Measurements from ENCODE around the gene ATP10D. TPM values are rescaled to one million over a fixed set of nuclear protein-coding genes. Genes with fewer than 3 reads are reported as not detected.

ATP10D gene
- total and polyA plus RNA-seq, 9 of the 15 experiments (the other 6 are each of a cell fraction or from before 2014, with no cell fraction given) = 0.10 to 0.36 (median 0.19) TPM; not detected in 1

GRCh38 chr4:47590325-47590724 lies 105.2 kb downstream of the ATP10D start:
- Histone ChIP-seq H4K20me1 (replicated peaks; ENCODE audit: control insufficient read depth, insufficient read depth, low read length) (no peaks in the 10 kb centered on the region), H3K4me1 (replicated peaks in 1 of 2; ENCODE audit: control insufficient read depth in 2 of 2, insufficient read depth in 2 of 2, low read length in 2 of 2) (no peaks in the 10 kb centered on the region), H3K79me2 (ENCODE audit: control insufficient read depth, insufficient read depth, low read length) (no peaks in the 10 kb centered on the region), H3K4me2 (ENCODE audit: insufficient read depth, low read length) (no peak overlapping the region), H3K4me3 (no peak overlapping the region), H3K27ac (ENCODE audit: extremely low read depth, low read depth, low read length) (no peak overlapping the region), H3K36me3 (ENCODE audit: control insufficient read depth, insufficient read depth, low read length) (no peaks in the 10 kb centered on the region), H3K9ac (ENCODE audit: insufficient read depth in 1 of 2, low read depth in 2 of 2, low read length in 2 of 2) (no peak overlapping the region), H2AFZ (ENCODE audit: low read depth, low read length) (no peak overlapping the region), H3K9me3 (replicated peaks; ENCODE audit: control insufficient read depth, insufficient read depth, low read depth, low read length) (no peaks in the 10 kb centered on the region), H3K27me3 (ENCODE audit: control insufficient read depth in 2 of 2, insufficient read depth in 2 of 2, low read length in 2 of 2) (no peaks in the 10 kb centered on the region), H3K9me1 (ENCODE audit: control insufficient read depth, insufficient read depth, low read length) (no peaks in the 10 kb centered on the region)
- 5% methylated on average over 1 of the region's 1 CpG for WGBS (ENCODE audit: insufficient coverage, low coverage, missing lambda C conversion rate)
- CTCF ChIA-PET (ENCODE audit: low intra/inter-chr PET ratio) = no interaction called here
- no peak for TF ChIP-seq HEY1 (CRISPR knock-in tag; IDR thresholded peaks at IDR 0.05; ENCODE audit: borderline replicate concordance)
- POLR2A ChIA-PET = interaction anchor here (1.6 kb wide), 1 partner anchor 13 kb away, joined by 4 read pairs; no protein-coding TSS in a partner anchor
- BruUV-seq (replicated peaks) = no TSS peak
- FAIRE-seq = no peak
- DNase-seq (ENCODE audit: extremely low read depth in 1 of 4, low spot score in 3 of 4) = no peak
- intact Hi-C loops (cut with micrococcal nuclease) = no loop called here
- in situ Hi-C loops (cut with MboI) = no loop called here
- no peak for ATAC-seq

GRCh38 chr4:47597696-47598095 lies 112.6 kb downstream of the ATP10D start:
- ChIA-PET CTCF (ENCODE audit: low intra/inter-chr PET ratio) (no interaction called here), POLR2A (interaction anchor here (0.6 kb wide), 1 partner anchor 1296 kb away, joined by 3 read pairs; no protein-coding TSS in a partner anchor)
- no peaks in the 10 kb centered on the region for H3K27me3 ChIP-seq (ENCODE audit: control insufficient read depth in 2 of 2, insufficient read depth in 2 of 2, low read length in 2 of 2)
- DNase-seq (ENCODE audit: extremely low read depth in 1 of 4, low spot score in 3 of 4) = no peak
- WGBS (ENCODE audit: insufficient coverage, low coverage, missing lambda C conversion rate) = 0% methylated on average over 1 of the region's 1 CpG
- no peak overlapping the region for H2AFZ ChIP-seq (ENCODE audit: low read depth, low read length)
- BruUV-seq (replicated peaks) = no TSS peak
- H3K4me2 ChIP-seq (ENCODE audit: insufficient read depth, low read length) = no peak overlapping the region
- FAIRE-seq = no peak
- H3K9ac ChIP-seq (ENCODE audit: insufficient read depth in 1 of 2, low read depth in 2 of 2, low read length in 2 of 2) = no peak overlapping the region
- in situ Hi-C loops (cut with MboI) (no loop called here), intact Hi-C loops (cut with micrococcal nuclease) (no loop called here)
- H3K4me3 ChIP-seq = no peak overlapping the region
- H3K4me1 ChIP-seq (replicated peaks in 1 of 2; ENCODE audit: control insufficient read depth in 2 of 2, insufficient read depth in 2 of 2, low read length in 2 of 2) = no peaks in the 10 kb centered on the region
- H4K20me1 ChIP-seq (replicated peaks; ENCODE audit: control insufficient read depth, insufficient read depth, low read length) = no peaks in the 10 kb centered on the region
- H3K9me1 ChIP-seq (ENCODE audit: control insufficient read depth, insufficient read depth, low read length) = no peaks in the 10 kb centered on the region
- ATAC-seq = no peak
- no peaks in the 10 kb centered on the region for H3K79me2 ChIP-seq (ENCODE audit: control insufficient read depth, insufficient read depth, low read length)
- H3K36me3 ChIP-seq (ENCODE audit: control insufficient read depth, insufficient read depth, low read length) = no peaks in the 10 kb centered on the region
- H3K27ac ChIP-seq (ENCODE audit: extremely low read depth, low read depth, low read length) = no peak overlapping the region
- H3K9me3 ChIP-seq (replicated peaks; ENCODE audit: control insufficient read depth, insufficient read depth, low read depth, low read length) = no peaks in the 10 kb centered on the region
- TF ChIP-seq ZNF444 (CRISPR knock-in tag; IDR thresholded peaks at IDR 0.05) (no peak), TBP (optimal IDR thresholded peaks at IDR 0.05; ENCODE audit: low read depth, low read length) (no peak), BRCA1 (IDR thresholded peaks at IDR 0.05) (no peak), BRCA1 (CRISPR knock-in tag; IDR thresholded peaks at IDR 0.05) (no peak), ZBTB33 (CRISPR knock-in tag; IDR thresholded peaks at IDR 0.05) (no peak), NONO (IDR thresholded peaks at IDR 0.05; ENCODE audit: low read depth in 2 of 2, low read length in 1 of 2) (no peak), RBM25 (IDR thresholded peaks at IDR 0.05; ENCODE audit: low read depth, low read length, severe bottlenecking) (no peak), CBX3 (IDR thresholded peaks at IDR 0.05; ENCODE audit: borderline replicate concordance in 1 of 2, low read length in 2 of 2) (no peak), SMARCE1 (IDR thresholded peaks at IDR 0.05) (no peak), ETV1 (tag; conservative IDR thresholded peaks at IDR 0.05; ENCODE audit: low read depth) (no peak), MEF2A (IDR thresholded peaks at IDR 0.05; ENCODE audit: control insufficient read depth, low read depth, low read length) (no peak), NR2C1 (IDR thresholded peaks at IDR 0.05) (no peak), NR2C1 (tag; IDR thresholded peaks at IDR 0.05) (no peak), CHD1 (IDR thresholded peaks at IDR 0.05; ENCODE audit: low read length) (no peak), RBM15 (IDR thresholded peaks at IDR 0.05; ENCODE audit: insufficient read depth, low read length) (no peak)
